HG03108 (cell line): ENCODE measurements around the gene EVA1C.
"Not testable (repeated sequence)": the region's sequence is repeated elsewhere in the genome, so short reads cannot be mapped to it uniquely, and the experiment has no call there.

Experiments
- ATAC-seq: cut with Tn5 transposase; IDR thresholded peaks from one replicate; pipeline ENCODE4 v1.9.1; 2021; ENCODE audit warnings: moderate library complexity; ENCODE audit not compliant: unreplicated experiment

Gene EVA1C

DNA sequence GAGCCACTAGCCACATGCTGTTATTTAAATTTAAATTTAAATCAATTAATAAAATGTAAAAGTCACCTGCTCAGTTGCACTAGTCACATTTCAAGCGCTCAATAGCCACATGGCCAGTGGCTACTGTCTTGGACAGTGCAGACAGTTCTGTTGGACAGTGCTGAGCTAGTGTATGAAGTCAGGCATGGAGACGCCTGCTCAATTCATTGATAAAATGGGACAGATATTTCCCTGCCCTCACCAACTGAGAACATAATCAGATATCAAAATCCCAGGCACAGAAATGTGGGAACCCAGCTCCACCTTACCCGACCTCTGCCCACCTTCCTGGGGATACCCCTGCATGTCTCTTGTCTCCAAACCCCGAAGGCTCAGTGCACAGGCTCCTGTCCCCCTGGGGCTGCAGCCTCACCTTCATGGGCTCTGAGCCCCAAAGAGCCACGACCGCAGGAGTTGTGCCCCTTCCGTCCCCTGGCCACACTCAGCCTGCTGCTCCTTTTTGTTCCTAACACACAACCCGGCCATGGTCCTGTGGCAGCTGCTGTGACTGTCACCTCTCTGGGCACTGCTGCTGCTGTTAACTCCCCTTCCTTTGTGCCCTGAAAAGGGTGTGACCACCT lies 109.3 kb downstream of the EVA1C start:
- no peak for ATAC-seq

DNA sequence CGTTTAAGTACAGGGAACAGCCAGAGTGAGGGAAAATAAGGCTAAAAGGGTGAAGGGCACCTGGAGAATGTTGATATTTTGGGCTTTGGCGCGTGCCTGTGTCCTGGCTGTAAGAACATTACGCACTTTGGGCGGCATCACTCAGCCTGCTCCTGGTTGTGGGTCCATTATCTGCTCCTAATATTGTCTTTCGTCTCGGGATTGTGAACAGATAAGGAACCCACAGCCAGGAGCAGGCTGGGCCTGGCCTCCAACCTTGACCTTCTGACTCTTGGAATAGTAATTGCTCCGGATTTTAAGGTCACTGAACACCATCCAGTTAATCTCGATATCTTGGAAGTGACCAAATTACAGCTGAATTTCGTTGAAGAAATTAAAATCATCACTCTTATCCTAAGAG lies 111.0 kb downstream of the EVA1C start:
- ATAC-seq, result no peak

DNA sequence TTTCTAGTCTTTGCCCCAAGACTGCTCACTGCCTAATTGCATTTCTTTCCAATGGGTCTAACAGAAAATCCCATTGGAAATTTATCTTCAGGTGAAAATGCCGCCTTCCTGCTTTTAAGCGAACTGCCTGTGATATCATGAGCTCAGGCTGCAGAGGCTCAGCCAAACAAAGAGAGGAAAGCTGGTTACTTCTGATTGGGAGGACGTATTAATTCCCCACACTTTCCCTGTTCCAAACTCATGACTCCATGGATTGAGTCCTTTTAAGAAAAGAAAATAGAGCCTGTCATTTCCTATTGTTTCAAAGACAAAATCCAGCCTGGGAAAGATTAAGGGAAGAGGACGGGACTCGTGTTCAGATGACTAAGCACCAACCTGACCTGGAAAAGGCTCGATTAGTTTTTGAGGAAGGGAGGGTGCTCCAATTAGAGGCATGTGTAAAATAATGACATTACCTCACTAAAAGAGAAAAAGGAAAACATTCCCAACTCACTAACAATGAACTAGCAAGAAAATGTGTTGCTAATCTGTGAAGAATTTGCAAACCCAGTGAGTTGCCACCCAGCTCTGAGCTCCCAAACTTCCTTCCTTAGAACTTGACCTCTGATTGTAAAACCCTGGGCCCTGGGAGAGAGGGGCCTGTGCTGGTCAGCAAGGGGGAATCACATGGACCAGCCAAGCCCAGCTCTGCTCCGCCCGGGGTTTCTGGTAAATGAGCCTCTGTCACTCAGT lies 111.6 kb downstream of the EVA1C start:
- ATAC-seq, result no peak

DNA sequence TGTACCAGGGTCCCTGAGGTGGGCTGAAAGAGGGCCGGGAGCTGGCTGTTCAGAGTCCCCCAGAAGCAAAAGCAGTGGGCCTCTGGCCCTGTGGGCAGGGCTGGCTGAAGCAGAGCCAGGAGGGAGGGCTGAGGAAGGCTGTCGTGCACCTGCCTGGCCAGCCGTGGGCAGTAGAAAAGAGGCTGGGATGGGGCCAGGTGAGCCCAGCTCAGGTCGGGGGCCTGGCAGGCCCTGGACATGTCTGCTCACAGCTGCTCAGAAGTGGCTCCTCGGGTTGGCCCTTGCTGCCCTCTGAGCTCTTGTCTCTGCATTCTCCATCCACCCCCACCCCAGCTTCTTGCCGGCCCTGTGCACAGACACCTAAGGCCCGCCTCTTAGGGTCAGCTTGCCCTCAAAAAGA lies 112.8 kb downstream of the EVA1C start:
- no peak for ATAC-seq

DNA sequence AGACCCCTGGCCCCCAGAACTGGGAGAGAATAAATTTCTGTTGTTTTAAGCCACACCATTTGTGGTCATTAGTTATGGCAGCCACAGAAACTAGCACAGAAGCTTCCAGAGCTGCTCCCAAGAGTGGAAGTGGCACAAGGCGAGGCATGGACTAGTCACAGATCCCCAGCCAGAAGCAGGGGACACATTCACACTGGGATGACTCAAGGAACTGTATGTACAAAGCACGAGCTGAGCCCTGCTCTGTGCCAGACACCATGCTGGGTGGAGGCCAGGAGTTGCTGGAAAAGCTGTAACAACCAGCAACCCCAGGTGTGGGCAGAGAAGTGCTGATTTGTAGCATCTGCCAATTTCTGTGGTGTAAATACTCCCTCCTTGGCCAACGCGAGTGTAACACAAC lies 117.2 kb downstream of the EVA1C start:
- ATAC-seq, result no peak

DNA sequence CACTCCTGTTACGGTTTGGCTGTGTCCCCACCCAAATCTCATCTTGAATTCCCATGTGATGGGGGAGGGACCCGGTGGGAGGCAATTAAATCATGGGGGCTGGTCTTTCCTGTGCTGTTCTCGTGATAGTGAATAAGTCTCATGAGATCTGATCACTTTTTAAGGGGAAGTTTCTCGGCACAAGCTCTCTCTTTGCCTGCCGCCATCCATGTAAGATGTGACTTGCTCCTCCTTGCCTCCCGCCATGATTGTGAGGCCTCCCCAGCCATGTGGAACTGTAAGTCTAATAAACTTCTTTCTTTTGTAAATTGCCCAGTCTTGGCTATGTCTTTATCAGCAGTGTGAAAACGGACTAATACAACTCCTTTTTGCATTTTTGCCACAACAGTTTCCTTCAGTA lies 118.3 kb downstream of the EVA1C start:
- not testable (repeated sequence) for ATAC-seq

DNA sequence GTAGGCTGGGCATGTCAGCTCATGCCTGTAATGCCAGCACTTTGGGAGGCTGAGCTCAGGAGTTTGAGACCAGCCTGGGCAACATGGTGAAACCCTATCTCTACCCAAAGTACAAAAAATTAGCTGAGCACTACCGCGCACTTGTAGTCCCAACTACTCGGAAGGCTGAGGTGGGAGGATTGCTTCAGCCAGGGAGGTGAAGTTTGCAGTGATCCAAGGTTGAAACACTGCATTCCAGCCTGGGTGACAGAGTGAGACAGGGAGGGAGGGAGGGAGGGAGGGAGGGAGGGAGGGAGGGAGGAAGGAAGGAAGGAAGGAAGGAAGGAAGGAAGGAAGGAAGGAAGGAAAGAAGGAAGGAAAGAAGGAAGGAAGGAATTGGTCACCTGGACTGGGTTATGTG lies 119.1 kb downstream of the EVA1C start:
- ATAC-seq, result not testable (repeated sequence)

DNA sequence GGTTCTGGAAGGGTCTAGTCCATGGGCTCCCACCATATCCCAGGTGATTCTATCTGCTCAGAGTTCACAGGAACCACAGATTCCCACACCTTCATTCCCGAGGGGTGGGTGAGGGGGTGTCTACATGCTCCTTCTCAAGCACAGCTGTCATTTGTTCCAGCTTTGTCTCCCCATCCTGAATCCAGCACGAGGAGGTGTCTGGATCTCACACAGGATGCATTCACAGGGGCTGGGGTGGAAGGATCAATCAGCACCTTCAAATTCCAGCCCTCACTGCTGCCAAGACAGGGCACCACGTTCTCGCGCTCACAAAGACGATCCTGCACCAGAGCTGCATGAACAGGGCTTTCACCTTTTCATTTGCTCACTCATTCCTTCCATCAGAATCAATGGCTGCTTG lies 120.1 kb downstream of the EVA1C start:
- no peak for ATAC-seq

DNA sequence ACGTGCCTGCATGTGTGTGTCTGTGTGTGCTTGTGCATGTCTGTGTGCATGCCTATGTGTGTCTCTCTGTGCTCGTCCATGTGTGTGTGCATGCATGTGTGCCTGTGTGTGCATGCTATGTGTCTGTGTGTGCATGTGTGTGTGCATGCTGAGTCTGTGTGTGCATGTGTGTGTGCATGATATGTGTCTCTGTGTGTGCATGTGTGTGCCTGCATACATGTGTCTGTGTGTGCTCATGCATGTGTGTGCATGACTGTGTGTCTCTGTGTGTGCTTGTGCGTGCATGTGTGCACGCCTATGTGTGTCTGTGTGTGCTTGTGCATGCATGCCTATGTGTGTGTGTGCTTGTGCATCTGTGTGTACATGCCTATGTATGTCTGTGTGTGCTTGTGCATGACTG lies 120.5 kb downstream of the EVA1C start:
- ATAC-seq, result no peak

DNA sequence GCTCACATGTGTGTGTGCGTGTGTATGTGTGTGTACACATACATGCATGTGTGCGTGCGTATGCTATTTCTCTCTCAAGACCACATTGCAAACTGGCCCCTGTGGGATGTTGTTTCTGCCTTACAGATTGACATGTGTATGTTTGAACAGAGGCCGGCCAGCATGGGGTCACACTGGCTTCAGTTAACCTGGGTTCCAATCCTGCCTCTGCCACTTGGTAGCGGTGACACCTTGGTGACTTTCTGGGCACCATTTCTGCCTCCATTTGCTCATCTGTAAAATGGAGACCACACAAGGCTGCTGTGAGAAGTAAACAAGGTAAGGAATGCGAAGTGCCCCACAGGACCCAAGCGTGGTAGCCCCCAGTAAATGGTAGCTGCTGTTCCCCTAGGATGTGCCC lies 121.1 kb downstream of the EVA1C start:
- ATAC-seq, result no peak

DNA sequence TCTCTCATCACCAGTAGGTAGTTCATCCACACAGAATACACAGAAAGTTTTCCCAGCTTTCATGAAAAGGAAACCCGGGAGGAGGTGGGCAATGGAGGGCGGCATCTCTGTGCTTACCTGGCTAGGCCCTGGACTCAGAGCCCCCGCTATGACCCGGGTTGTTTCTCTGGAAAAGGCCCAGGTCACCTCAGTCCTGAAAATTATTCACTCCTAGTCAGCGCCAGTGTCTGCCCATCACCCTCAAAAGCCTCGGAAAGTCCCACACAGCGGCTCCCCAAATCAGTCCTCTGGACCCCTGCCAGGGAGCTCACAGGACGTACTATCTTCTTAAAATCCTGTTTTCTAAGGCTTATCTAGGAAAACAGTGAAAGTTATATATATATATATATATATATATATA lies 121.6 kb downstream of the EVA1C start:
- no peak for ATAC-seq

DNA sequence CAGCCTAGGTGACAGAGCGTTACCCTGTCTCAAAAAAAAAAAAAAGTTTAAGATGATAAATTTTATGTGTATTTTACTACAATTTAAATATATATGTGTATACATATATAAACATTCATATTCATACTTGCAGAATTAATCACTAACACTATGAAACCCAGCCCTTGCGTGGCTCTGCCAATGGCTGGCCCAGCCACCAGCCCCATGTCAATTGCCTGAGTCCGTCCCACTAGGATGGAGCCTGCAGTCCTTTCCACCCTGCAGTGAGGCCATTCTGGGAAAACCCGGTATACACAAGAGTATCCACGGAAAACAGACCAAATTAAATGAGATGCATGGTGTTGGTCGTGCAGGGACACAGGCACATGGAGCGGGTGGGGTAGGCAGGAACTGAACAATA lies 123.1 kb downstream of the EVA1C start:
- ATAC-seq, result no peak

DNA sequence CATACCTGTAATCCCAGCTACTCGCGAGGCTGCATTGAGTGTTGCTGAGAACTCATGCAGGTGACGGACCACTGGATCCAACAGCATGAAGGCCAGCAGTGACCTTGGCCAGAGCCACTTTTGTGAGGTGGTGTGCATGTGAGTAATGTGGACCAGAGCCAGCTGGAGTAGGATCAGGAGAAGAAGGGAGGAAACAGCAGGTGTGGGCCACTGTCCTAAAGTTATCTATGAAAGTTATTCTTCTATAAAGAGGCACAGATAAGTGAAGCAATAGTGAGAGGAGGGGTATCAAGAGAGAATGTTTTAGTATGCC lies 125.0 kb downstream of the EVA1C start:
- no peak for ATAC-seq

DNA sequence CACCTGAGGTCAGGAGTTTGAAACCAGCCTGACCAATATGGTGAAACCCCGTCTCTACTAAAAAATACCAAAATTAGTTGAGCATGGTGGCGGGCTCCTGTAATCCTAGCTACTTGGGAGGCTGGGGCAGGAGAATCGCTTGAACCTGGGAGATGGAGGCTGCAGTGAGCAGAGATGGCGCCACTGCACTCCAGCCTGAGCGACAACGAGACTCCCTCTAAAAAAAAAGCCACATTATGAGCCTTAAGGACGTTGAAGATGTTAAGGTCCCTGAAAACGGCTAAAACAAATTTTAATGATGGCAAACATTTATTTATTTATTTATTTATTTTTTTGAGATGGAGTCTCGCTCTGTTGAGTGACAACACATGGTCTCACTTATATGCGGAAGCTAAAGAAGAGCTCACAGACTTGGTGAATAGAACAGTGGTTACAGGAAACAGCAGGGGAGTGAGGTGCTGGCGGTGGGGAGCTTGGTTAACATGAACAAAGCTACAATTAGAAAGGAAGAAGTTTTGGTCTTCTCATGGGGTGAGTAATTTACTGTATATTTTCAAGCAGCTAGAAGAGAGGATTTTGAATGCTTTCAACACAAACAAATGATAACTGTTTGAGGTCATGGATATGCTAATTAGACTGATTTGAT lies 125.8 kb downstream of the EVA1C start:
- ATAC-seq, result no peak

DNA sequence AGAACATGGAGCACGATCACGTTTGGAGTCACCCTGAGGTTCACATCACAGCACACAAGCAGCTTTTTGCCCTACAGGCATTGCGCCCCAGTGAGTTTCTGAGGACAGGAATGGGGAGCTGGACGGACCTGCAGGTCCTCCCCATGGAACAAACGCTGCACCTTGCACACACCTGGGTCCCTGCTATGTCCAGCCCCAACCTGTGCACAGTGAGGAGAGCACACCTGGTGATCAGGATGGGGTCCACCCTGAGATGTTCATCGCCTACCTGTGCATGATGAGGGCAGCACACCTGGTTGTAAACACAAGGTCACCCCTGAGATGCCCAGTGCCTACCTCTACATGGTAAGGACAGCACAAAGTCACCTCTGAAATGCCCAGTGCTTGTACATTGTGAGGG lies 126.9 kb downstream of the EVA1C start:
- no peak for ATAC-seq

DNA sequence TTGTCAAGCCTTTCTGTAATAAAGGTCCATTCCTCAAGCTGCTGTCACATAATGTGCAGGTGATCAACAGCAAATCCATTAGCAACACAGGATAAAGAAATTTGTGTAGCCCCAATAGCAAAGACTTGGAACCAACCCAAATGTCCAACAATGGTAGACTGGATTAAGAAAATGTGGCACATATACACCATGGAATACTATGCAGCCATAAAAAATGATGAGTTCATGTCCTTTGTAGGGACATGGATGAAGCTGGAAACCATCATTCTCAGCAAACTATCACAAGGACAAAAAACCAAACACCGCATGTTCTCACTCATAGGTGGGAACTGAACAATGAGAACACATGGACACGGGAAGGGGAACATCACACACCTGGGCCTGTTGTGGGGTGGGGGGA lies 130.6 kb downstream of the EVA1C start:
- ATAC-seq, result not testable (repeated sequence)

DNA sequence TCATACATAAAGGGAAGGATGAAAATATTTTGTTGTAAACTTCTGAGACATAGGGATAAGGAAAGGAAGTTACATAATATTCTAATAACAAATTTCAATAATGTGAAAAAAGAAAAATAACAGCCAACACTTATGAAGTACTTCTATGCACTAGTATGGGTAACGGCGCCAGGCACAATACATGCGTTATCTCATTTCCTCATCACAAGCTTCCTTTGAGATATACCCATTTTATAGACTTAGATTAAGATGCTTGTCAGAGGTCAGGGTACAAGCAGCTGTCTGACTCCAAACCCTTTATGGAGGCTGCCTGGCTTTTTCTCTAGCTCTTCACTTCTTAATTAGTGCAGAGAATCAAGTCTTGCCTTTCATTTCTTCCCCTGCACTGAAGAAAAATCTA lies 131.5 kb downstream of the EVA1C start:
- ATAC-seq, result no peak

DNA sequence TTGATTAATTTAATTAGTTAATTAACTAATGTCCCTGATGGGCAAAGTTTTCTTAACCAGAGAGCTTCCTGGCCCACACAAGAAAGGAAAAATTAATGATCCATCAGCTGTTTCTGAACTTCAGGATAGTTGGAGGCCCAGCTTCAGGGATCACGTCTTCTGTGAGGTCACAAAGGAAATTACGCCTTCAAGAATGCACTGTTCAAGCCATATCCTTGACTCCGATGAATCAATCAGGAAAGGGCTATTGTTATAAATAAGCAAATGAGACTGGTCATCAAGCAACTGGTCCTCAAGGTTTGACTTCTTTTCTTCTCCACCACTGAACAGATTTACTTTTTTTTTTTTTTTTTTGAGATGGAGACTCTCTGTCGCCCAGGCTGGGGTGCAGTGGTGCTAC lies 132.2 kb downstream of the EVA1C start:
- no peak for ATAC-seq

DNA sequence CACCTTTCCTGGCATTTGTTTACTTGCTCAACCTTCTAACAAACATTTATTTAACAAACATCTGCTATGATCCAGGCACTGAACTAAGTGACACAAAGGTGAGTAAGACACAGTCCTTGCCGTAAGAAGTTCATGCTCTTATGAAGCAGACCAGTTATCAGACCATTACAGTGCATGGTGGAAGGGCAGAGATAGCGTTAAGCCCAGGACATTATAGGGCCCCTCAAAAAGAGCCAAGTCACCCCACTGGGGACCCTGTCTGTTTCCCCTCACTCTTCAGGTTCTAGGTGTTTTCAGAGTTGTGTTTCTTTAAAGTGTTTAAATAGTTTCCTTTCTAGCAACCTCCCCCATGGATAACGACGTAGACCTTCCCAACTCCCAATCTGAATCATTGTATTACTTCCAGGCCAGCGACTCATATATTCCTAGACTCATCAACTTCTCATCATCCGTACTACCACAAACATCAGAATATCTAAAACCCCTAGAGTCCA lies 133.5 kb downstream of the EVA1C start:
- no peak for ATAC-seq

DNA sequence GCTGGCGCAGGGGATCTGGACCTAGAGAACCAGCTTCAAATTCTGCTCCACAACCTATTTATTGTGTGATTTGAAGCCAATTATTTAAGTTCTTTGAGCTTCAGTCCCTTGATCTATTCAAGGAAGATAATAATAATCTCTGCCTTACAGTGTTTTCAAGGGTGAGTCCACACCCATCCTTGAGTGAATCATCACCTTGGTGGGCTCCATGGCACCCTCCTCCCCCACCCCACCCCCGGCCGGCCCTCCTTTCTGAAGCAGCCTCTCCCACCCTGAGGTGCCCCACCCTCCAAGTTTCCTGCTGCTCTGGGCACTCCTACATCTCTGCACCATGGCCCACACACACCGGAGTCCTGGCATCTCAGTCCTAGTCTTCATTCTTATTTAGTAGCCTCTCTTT lies 134.5 kb downstream of the EVA1C start:
- no peak for ATAC-seq

DNA sequence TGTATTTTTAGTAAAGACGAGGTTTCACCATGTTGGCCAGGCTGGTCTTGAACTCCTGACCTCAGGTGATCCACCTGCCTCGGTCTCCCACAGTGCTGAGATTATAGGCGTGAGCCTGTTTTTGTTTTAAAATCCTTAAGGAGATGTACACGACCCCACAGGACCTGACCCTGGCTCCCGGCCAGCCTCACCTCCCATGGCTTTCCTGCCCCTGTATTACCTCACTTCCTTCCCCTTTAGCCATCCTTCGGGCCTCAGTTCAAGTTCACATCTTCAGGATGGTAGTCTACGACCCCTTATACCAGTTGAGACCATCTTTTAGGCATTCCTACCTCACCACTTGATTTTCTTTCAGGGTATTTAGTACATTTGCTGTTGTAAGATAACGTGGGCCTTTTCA lies 136.5 kb downstream of the EVA1C start:
- no peak for ATAC-seq

DNA sequence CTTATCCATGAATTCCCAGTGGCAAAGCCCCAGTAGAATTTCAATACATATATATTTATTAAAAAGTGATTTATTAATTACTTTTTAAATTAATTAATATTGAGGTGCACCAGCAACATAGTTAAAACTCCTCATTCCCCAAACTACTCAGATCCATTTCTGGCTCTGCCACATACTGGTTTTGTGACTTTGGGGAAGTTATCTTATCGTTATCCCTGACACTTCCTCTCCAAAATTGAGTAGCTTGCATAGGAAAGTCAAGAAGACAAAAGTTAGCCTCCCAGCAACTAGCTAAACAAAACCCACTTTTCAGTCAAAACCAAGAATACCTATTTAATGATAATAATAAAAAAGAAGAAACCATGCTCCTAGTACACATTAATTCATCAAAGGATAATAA lies 136.9 kb downstream of the EVA1C start:
- ATAC-seq, result no peak
